Measurements from ENCODE around the gene NDUFB5.

DNA sequence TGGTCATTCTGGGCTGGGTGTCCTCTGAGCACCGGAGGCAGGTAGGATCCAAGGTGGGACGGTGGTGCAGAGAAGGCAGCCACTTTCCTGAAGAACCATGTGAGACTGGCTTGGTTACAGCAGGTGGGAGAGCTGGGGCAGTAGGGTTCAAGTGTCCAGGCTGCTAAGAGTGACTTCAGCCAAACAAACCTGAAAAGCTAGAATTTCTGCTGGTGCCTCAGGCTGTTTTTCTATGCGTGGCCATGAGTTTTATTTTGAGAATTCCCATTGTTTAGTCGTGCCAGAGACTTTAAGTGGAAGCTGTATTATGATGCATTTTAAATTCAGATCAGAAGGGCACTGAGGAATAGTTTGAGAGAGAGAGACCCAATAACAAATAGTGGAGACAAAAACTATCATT is 68.3 kb downstream of the NDUFB5 start:
- TF ChIP-seq, protein P1, sequence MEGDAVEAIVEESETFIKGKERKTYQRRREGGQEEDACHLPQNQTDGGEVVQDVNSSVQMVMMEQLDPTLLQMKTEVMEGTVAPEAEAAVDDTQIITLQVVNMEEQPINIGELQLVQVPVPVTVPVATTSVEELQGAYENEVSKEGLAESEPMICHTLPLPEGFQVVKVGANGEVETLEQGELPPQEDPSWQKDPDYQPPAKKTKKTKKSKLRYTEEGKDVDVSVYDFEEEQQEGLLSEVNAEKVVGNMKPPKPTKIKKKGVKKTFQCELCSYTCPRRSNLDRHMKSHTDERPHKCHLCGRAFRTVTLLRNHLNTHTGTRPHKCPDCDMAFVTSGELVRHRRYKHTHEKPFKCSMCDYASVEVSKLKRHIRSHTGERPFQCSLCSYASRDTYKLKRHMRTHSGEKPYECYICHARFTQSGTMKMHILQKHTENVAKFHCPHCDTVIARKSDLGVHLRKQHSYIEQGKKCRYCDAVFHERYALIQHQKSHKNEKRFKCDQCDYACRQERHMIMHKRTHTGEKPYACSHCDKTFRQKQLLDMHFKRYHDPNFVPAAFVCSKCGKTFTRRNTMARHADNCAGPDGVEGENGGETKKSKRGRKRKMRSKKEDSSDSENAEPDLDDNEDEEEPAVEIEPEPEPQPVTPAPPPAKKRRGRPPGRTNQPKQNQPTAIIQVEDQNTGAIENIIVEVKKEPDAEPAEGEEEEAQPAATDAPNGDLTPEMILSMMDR (IDR thresholded peaks at IDR 0.05; ENCODE audit: low read depth, low read length), result no peak
- TF ChIP-seq EZH2phosphoT487 (IDR thresholded peaks at IDR 0.05; ENCODE audit: low read depth), result no peak
